A549 (cell line): ENCODE results near the gene OLIG1.

Source experiments
- POLR2A ChIP-seq: IDR thresholded peaks from 2 replicates; pipeline ENCODE4 v1.6.1; 2012; ENCODE audit warnings: mild to moderate bottlenecking, low read length
- RAD21 ChIP-seq, 2 experiments: fragments of >200 bp in 1 of 2; sonication (Bioruptor Twin) in 1 of 2; formaldehyde crosslinking in 1 of 2; IDR thresholded peaks in 1 of 2; conservative IDR thresholded peaks in 1 of 2; 2 replicates in 1 of 2; 3 replicates in 1 of 2; pipeline ENCODE4 v1.6.1; 2012 to 2018; ENCODE audit warnings: inconsistent platforms in 1 of 2
- RNF2 ChIP-seq: fragments of 200-600 bp; sonication (generic); IDR thresholded peaks from 2 replicates; pipeline ENCODE4 v1.6.1; 2016; ENCODE audit warnings: low read depth, mild to moderate bottlenecking, antibody characterized with exemption, moderate library complexity, borderline replicate concordance
- SMC3 ChIP-seq: fragments of >200 bp; sonication (Bioruptor Twin); formaldehyde crosslinking; IDR thresholded peaks from 3 replicates; pipeline ENCODE4 v1.6.1; 2018; ENCODE audit warnings: inconsistent platforms
- TF ChIP-seq, protein P1 (sequence below): fragments of >200 bp; sonication (Bioruptor Twin); formaldehyde crosslinking; IDR thresholded peaks from 3 replicates; pipeline ENCODE4 v1.5.1; 2016

GRCh38 chr21:33070998-33071769 is 1.2 kb downstream of the OLIG1 start:
- TF ChIP-seq, protein P1, sequence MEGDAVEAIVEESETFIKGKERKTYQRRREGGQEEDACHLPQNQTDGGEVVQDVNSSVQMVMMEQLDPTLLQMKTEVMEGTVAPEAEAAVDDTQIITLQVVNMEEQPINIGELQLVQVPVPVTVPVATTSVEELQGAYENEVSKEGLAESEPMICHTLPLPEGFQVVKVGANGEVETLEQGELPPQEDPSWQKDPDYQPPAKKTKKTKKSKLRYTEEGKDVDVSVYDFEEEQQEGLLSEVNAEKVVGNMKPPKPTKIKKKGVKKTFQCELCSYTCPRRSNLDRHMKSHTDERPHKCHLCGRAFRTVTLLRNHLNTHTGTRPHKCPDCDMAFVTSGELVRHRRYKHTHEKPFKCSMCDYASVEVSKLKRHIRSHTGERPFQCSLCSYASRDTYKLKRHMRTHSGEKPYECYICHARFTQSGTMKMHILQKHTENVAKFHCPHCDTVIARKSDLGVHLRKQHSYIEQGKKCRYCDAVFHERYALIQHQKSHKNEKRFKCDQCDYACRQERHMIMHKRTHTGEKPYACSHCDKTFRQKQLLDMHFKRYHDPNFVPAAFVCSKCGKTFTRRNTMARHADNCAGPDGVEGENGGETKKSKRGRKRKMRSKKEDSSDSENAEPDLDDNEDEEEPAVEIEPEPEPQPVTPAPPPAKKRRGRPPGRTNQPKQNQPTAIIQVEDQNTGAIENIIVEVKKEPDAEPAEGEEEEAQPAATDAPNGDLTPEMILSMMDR: no peak
- no peak for TF ChIP-seq RAD21 (conservative IDR thresholded peaks at IDR 0.05 in 1 of 2, IDR thresholded peaks at IDR 0.05 in 1 of 2)
- no peak for TF ChIP-seq RNF2
- no peak for TF ChIP-seq SMC3
- TF ChIP-seq POLR2A: no peak
